Stomach smooth muscle (tissue), 2 donors: Measurements from ENCODE around the gene LENEP.
"Not testable (repeated sequence)": the region's sequence is repeated elsewhere in the genome, so short reads cannot be mapped to it uniquely, and the experiment has no call there.

Source experiments
- H3K27ac ChIP-seq: one replicate; pipeline ENCODE4 v1.7.0; 2013; ENCODE audit warnings: mild to moderate bottlenecking, low read length, inconsistent platforms
- H3K27me3 ChIP-seq, 2 donors: one replicate each; pipeline ENCODE4 v1.7.0; 2013; ENCODE audit warnings: low read length in 2 of 2; ENCODE audit not compliant: insufficient read depth in 2 of 2, control insufficient read depth in 1 of 2
- H3K36me3 ChIP-seq, 2 donors: one replicate each; pipeline ENCODE4 v1.7.0; 2013; ENCODE audit warnings: low read length in 2 of 2; ENCODE audit not compliant: control insufficient read depth in 2 of 2, insufficient read depth in 2 of 2
- H3K4me1 ChIP-seq: one replicate; pipeline ENCODE4 v1.7.0; 2013; ENCODE audit warnings: low read length; ENCODE audit not compliant: control insufficient read depth, insufficient read depth
- H3K4me3 ChIP-seq, 2 donors: one replicate each; pipeline ENCODE4 v1.7.0; 2013; ENCODE audit warnings: low read length in 2 of 2
- H3K9ac ChIP-seq, 2 donors: one replicate each; pipeline ENCODE4 v1.7.0; 2013; ENCODE audit warnings: low read length in 2 of 2, mild to moderate bottlenecking in 1 of 2
- H3K9me3 ChIP-seq, 2 donors: one replicate each; pipeline ENCODE4 v1.7.0; 2013; ENCODE audit warnings: low read length in 2 of 2; ENCODE audit not compliant: control insufficient read depth in 2 of 2
- donor health status: healthy.
- donor health status: Pancreatic carcinoma.

The LENEP gene

DNA sequence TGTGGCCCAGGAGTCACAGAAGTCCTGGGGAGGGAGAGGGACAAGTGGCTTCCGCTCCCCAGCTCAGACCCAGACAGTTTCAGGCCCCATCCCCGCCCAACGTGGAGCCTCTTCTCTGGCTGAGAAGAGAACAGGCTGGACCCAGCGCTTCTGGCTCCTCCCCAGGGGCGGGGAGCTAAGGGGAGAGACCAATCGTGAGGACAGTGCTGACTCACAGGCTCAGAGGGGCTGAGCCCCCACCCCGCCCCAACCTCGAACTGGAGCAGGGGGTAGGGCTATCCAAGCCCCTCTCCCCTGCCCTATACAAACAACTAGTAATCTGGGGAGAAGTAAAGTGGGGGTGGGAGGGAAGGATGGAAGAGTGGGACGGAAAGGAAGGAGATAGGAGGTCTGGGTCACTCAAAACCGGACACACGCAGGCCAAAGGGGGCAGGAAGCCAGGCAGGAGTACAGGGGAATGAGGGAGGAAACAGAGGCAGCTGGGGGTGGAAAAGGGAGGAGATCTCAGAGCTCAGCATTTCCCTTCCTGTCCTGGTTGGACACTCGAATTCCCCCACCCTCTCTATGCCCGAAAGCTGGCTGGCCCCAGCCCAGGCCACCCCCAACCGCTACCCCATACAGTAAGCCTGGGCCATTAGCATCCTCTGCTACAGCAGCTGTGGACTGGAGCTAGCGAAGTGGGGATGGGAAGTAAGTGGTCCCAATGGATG lies 22.6 kb upstream of the LENEP start, which contains the start of gene SHC1:
Gene SHC1 (minus strand): TSS at position 117 of the 710 bp plus-strand sequence. CDS start 221 bp downstream, outside the sequence.
- peaks cover 52% of the 10 kb centered on the region for H3K4me1 ChIP-seq

DNA sequence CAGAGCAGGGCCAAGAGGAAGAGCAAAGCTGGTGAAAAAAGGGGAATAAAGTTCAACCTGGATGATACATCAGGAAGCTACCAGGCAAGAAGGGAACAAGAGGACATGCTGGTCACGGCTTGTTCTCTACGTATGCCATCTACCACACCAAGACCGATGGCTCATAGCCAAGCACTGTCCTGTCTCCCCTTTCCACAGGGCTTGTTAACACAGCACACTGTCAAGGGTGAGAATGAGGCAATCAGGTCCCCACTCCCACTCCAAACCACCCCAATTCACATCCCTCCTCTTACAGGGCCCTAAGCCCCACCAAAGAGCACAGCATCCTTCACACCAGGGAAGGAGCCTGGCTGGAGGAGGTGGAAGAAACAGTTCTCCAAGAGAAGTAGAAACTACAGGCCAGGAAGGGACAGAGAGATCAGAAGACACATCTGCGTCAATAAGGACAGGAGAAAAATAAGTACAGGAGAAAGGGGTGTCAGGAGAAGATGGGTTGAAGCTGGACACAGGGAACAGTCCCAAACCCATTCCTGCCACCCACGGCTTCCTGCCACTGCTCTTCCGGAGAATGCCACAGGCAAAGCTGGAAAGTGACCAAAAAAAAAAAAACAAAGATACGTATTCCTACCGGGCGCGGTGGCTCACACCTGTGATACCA lies 21.9 kb upstream of the LENEP start:
- H3K4me3 ChIP-seq: peak overlapping the region; percentile 69 to 70
- H3K4me1 ChIP-seq: peaks cover 57% of the 10 kb centered on the region
- H3K27me3 ChIP-seq: no peaks in the 10 kb centered on the region
- peaks cover 12 to 22% of the 10 kb centered on the region in 2 donors for H3K36me3 ChIP-seq
- peak overlapping the region; percentile 99 for H3K27ac ChIP-seq
- peak overlapping the region; percentile 80 to 85 for H3K9ac ChIP-seq
- H3K9me3 ChIP-seq: no peaks in the 10 kb centered on the region

More for the DNA sequence above, 22.6 kb upstream of the LENEP start, which contains the start of gene SHC1:
- H3K27ac ChIP-seq: peak within 1 kb of the TSS; percentile 99
- peak within 1 kb of the TSS; percentile 80 to 85 for H3K9ac ChIP-seq
- H3K9me3 ChIP-seq: no peaks in the 10 kb centered on the region
- peaks cover 19 to 28% of the 10 kb centered on the region in 2 donors for H3K36me3 ChIP-seq
- no peaks in the 10 kb centered on the region for H3K27me3 ChIP-seq
- peak within 1 kb of the TSS; percentile 69 to 70 for H3K4me3 ChIP-seq

DNA sequence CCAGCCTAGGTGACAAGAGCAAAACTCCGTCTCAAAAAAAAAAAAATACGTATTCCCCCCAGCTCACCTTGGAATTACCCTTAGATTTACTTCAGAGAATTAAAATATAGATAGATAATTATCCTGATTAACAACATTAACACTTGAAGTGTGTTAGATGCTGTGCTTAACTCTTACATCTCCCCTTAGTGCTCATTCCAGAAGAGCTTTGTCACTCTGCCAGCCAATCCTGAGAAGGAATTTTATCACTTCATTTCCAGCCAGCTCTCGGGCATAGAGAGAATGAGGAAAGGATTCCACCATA lies 21.2 kb upstream of the LENEP start:
- Histone ChIP-seq H3K4me3 (peak overlapping the region in 1 of 2 donors; percentile 86), H3K9ac (peak overlapping the region; percentile 55 to 92), H3K9me3 (no peaks in the 10 kb centered on the region), H3K4me1 (peaks cover 57% of the 10 kb centered on the region), H3K36me3 (peaks cover 6 to 16% of the 10 kb centered on the region in 2 donors), H3K27ac (peak overlapping the region; percentile 99), H3K27me3 (no peaks in the 10 kb centered on the region)

DNA sequence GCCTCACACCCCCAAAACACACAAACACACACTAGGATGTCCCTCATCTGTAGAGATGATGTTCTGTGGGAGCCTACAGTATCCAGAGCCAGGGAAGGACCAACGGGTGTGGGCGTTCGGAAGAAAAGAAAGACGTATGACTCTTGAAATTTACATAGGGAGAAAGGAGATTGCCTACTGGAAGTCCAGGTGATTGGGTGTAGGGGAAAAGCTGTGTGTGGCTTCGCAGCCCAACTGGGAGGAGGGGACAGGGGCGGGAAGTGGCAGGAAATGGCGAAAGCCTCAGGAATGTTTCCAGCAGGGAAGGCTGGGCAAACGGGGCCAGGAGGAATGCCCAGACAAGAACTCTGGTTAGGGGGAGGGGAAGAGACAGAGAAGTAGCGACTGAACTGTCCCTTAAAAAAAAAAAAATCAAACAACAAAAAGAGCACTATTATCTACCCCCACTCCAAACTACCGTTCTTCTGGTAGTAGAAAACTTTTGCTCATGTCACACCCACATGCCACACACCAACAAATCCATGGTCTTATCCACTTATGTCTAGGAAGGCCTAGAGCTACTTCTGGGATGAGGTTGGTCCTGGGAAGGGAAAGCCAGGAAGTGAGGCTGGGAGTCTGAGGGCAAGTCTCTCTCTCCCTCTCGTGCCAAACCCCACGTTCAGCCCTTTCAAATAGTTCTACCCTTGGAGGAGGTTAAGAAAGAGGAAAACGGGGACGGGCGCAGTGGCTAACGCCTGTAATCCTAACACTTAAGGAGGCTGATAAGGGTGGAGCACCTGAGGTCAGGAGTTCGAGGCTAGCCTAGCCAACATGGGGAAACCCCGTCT lies 20.7 kb upstream of the LENEP start:
- no peaks in the 10 kb centered on the region for H3K27me3 ChIP-seq
- H3K4me3 ChIP-seq: peak overlapping the region; percentile 47 to 86
- peaks cover under 1 to 10% of the 10 kb centered on the region in 2 donors for H3K36me3 ChIP-seq
- peak overlapping the region; percentile 66 to 92 for H3K9ac ChIP-seq
- no peaks in the 10 kb centered on the region for H3K9me3 ChIP-seq
- H3K27ac ChIP-seq: peak overlapping the region; percentile 99
- peaks cover 57% of the 10 kb centered on the region for H3K4me1 ChIP-seq

DNA sequence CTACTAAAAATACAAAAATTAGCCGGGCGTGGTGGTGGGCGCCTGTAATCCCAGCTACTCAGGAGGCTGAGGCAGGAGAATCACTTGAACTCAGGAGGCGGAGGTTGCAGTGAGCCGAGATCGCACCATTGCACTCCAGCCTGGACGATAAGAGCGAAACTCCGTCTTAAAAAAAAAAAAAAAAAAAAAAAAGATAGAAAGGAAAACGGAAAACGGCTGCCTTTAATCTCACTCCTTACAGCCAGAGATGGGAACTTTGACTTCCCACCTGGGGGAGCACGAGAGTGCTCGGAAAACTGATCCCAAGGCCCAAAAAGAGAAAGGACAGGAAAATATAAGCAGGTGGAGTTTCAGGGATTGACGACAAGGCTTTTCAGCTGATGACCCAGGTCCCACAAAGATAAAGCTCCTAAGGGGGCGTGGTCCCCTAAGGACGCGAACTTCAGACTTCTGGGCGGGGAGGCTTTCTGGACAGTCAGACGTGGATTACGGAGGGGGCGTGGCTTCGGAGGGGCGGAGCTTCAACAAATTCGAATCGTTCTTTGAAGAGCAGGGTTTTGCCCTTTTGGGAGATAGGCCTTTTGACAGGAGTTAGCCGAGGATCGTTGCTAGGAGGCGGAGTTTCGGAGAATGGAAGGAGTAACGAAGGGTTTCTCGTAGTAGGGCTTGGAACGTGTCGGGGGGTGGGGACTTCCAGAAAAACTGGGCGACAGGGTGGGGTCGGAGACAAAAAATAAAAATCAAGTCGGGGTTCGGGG lies 19.9 kb upstream of the LENEP start:
- no peaks in the 10 kb centered on the region for H3K27me3 ChIP-seq
- peaks cover 4 to 7% of the 10 kb centered on the region in 2 donors for H3K36me3 ChIP-seq
- H3K9ac ChIP-seq: peak overlapping the region; percentile 92 to 99
- H3K9me3 ChIP-seq: no peaks in the 10 kb centered on the region
- peaks cover 57% of the 10 kb centered on the region for H3K4me1 ChIP-seq
- H3K27ac ChIP-seq: peak overlapping the region; percentile 99
- peak overlapping the region; percentile 68 to 86 for H3K4me3 ChIP-seq

DNA sequence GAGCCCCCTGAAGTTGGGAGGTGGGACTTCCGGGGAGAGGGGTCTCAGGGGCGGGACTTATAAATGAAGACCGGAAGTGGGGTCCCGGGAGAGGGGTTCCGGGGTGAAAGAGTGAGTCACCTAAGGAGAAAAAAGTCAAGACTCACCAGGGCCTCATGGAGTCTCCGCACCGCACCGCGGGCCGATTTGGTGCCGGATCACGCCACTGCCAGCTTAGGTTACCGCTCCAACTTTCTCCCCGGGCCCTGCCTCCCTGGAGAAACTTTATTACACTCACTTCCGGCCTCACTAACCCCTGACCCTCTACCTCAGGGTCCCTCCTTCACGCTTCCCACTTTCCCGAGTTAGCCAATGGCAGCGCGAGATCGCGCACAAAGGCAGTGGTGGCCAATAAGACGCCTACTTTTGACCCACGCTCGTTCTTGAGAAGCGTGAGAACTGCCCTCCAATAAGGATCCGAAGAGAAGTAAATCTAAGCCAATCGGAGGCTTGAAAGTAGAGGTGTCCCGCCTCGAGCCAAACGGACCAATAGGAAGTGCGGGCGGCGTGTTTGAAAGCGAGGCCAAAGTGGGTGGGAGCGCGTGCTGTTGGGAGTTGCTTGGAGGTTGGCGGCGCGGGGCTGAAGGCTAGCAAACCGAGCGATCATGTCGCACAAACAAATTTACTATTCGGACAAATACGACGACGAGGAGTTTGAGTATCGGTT lies 19.1 kb upstream of the LENEP start, which contains the start of gene CKS1B:
Gene CKS1B (plus strand): TSS at position 580 of the 706 bp plus-strand sequence. CDS start 65 bp downstream, at position 645.
- Histone ChIP-seq H3K27ac (peak within 1 kb of the TSS; percentile 99), H3K27me3 (no peaks in the 10 kb centered on the region), H3K9me3 (no peaks in the 10 kb centered on the region), H3K9ac (peak within 1 kb of the TSS; percentile 92 to 99), H3K36me3 (peaks cover 0 to 7% of the 10 kb centered on the region in 2 donors), H3K4me3 (peak within 1 kb of the TSS; percentile 78 to 86), H3K4me1 (peaks cover 51% of the 10 kb centered on the region)

DNA sequence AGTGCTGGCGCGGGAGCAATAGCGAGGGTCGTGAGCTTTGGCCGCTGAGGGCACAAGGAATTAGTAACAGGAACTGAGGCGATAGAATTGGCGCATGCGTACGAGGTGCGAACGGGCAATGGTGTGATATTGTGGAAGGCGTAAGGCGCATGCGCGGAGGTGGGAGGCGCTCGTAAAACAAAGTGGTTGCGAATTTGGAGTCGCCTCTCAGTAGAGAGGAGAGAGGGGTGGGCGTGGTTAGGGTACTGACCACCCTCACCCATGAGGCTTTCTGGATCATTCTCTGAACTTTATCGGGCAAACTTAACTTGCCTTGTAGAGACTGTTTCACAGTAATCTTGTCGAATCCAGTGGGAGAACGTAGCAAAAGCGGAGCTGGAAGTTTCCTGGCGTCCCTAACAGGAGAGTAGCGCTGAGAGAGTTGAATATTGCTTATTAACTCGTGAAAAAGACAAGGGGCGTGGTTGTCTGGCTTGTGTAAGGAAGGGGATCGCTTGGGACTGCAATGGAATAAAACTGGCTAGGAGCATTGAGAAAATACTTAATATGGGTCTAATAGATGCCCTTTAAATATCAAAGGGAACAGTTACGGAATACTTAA lies 18.5 kb upstream of the LENEP start:
- no peaks in the 10 kb centered on the region for H3K27me3 ChIP-seq
- peak overlapping the region; percentile 99 for H3K27ac ChIP-seq
- H3K9ac ChIP-seq: peak overlapping the region; percentile 70 to 86
- H3K4me1 ChIP-seq: peaks cover 45% of the 10 kb centered on the region
- peak overlapping the region; percentile 78 to 86 for H3K4me3 ChIP-seq
- H3K36me3 ChIP-seq: peaks cover 4 to 7% of the 10 kb centered on the region in 2 donors
- H3K9me3 ChIP-seq: no peaks in the 10 kb centered on the region

DNA sequence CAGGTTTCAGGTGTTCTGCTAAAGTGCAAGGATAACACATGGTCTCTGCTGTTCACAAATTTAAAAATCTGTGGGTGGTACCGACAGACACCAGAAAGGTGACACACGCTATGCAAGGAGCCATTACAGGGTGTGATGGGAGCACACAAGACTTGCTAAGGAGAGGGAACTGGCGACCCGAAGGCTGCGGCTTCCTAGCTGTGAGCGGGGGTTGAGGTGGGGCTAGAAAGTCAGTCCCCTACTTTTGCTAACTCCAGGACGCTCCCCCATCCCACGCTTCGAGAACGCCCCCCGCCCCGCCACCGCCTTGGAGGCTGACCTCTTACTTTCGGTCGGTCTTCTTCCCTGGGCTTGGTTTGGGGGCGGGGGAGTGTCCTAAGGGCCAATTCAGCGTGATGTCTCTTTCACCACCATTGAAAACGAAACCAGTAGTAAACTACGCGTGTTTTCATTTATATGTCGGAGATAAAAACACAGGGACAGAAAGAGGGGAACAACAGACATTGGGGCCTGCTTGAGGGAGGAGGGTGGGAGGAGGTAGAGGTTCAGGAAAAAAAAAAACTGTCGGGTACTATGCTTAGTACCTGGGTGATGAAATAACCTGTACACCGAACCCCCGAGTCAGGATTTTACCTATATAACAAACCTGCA lies 17.9 kb upstream of the LENEP start:
- H3K27me3 ChIP-seq: no peaks in the 10 kb centered on the region
- no peaks in the 10 kb centered on the region for H3K9me3 ChIP-seq
- peaks cover 4 to 7% of the 10 kb centered on the region in 2 donors for H3K36me3 ChIP-seq
- peak overlapping the region; percentile 70 to 86 for H3K9ac ChIP-seq
- peak overlapping the region; percentile 78 to 86 for H3K4me3 ChIP-seq
- peak overlapping the region; percentile 99 for H3K27ac ChIP-seq
- H3K4me1 ChIP-seq: peaks cover 39% of the 10 kb centered on the region

DNA sequence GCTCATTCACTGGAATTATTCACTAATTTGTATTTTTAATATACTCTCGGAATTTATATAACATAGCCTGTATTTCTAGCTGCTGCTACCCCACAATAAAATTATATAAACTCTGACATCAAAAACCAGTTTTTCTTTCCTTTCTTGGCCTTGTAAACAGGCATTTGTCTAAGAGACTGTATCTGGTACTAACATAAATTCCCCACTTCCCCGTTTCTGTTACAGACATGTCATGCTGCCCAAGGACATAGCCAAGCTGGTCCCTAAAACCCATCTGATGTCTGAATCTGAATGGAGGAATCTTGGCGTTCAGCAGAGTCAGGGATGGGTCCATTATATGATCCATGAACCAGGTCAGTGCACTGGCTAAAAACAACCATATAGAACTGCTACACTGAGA lies 15.6 kb upstream of the LENEP start:
- H3K4me1 ChIP-seq: peaks cover 24% of the 10 kb centered on the region

More for the DNA sequence above, 15.6 kb upstream of the LENEP start:
- H3K9me3 ChIP-seq, H3K27me3 ChIP-seq, H3K4me3 ChIP-seq, H3K36me3 ChIP-seq, H3K9ac ChIP-seq, H3K27ac ChIP-seq: not testable (repeated sequence)
